Fibroblast of villous mesenchyme (primary cell): Measurements from ENCODE around the gene CD300LG. TPM values are rescaled to one million over a fixed set of nuclear protein-coding genes. Genes with fewer than 3 reads are reported as not detected.

Experiments
- DNase-seq: peaks from one replicate; pipeline ENCODE4 v3.0.0-alpha.2; 2010; ENCODE audit warnings: low read depth
- H3K4me3 ChIP-seq: 2 replicates; pipeline ENCODE4 v1.5.1; 2011; ENCODE audit warnings: low read depth, mild to moderate bottlenecking, low read length
- CTCF ChIP-seq: IDR thresholded peaks from 2 replicates; pipeline ENCODE4 v1.5.1; 2012; ENCODE audit warnings: low read depth, mild to moderate bottlenecking, low read length; ENCODE audit not compliant: insufficient read depth
- total RNA-seq: library from RNA; depleted of rRNA; stranded (reverse); fragments of >200 nt; gene quantifications from 2 replicates; pipeline ENCODE4 v1.2.3, GENCODE V29; 2012

Gene CD300LG
- total RNA-seq, 1 donor, result not detected

- H3K4me3 ChIP-seq, result no peak overlapping the region
- DNase-seq, result no peak
- no peak for TF ChIP-seq CTCF
These were observed 38.9 kb upstream of the CD300LG start for GRCh38 chr17:43808076-43808475.

GRCh38 chr17:43809121-43809520 lies 37.9 kb upstream of the CD300LG start:
- no peak overlapping the region for H3K4me3 ChIP-seq
- DNase-seq, result no peak
- TF ChIP-seq CTCF, result no peak

GRCh38 chr17:43810226-43810715 lies 36.7 kb upstream of the CD300LG start:
- H3K4me3 ChIP-seq, result no peak overlapping the region
- TF ChIP-seq CTCF, result no peak
- DNase-seq, result no peak

- no peak overlapping the region for H3K4me3 ChIP-seq
- TF ChIP-seq CTCF, result no peak
- DNase-seq, result no peak
These were observed 36.2 kb upstream of the CD300LG start for GRCh38 chr17:43810823-43811222.

- DNase-seq, result no peak
- no peak overlapping the region for H3K4me3 ChIP-seq
- TF ChIP-seq CTCF, result no peak
These were observed 34.3 kb upstream of the CD300LG start for GRCh38 chr17:43812396-43813265.

- no peak for DNase-seq
- no peak overlapping the region for H3K4me3 ChIP-seq
- TF ChIP-seq CTCF, result no peak
These were observed 33.6 kb upstream of the CD300LG start for GRCh38 chr17:43813386-43813785.
